ENCODE measurements around the gene ADGRV1. TPM values are rescaled to one million over a fixed set of nuclear protein-coding genes. Genes with fewer than 3 reads are reported as not detected.

ADGRV1 gene
- total RNA-seq, 1 experiment from 2014 or later = 64.8 TPM

DNA sequence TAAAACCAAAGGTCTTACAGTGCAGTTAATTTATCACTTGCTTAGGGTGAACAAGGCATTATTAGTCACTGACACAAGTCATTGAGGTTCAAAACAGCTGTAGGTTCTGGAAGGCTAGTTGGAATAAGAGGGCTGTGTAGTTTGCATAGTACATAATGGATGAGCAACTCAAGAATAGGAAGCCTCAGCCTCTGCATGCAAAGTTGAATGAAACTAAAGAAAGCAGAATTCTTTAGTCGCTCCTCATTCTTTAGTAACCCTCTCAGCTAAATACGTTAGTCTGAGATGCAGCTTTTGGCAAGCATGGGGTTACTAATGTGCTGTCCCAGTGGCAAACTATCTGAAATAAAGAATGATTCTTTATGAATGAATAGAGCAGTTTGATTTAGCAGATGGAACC is 74.2 kb downstream of the ADGRV1 start:
- Mint-ChIP-seq H3K36me3 (ENCODE audit: insufficient read depth in 1 of 3, low read depth in 3 of 3) (peaks cover 11 to 22% (median 15%) of the 10 kb centered on the region in 3 experiments), H3K9me3 (no peaks in the 10 kb centered on the region), H3K4me3 (no peak overlapping the region), H3K27me3 (ENCODE audit: low read depth) (no peaks in the 10 kb centered on the region), H3K4me1 (peaks cover 11 to 12% of the 10 kb centered on the region in 2 experiments), H3K27ac (0 out of 7 replicates have a peak overlapping the region, but pooled peaks of 1 of the 3 experiments have one; percentile 36)
- H3K79me1 ChIP-seq (ENCODE audit: insufficient read depth, low read depth, low read length, poor library complexity, severe bottlenecking) = no peaks in the 10 kb centered on the region
- no peak overlapping the region for H2BK15ac ChIP-seq (ENCODE audit: low read depth, low read length)
- no peak overlapping the region for H3K14ac ChIP-seq (ENCODE audit: insufficient read depth, low read length)
- H4K5ac ChIP-seq (ENCODE audit: insufficient read length, low read depth, low read length) = no peak overlapping the region
- no peak overlapping the region for H3K56ac ChIP-seq (ENCODE audit: insufficient read length, low read depth, low read length)
- H3K9ac ChIP-seq (ENCODE audit: extremely low read depth, insufficient read length, low read length) = no peak overlapping the region
- H3K9me3 ChIP-seq (ENCODE audit: control insufficient read depth, low read depth, low read length) = no peaks in the 10 kb centered on the region
- DNase-seq = no peak
- H2AK5ac ChIP-seq (ENCODE audit: insufficient read length, low read length) = no peak overlapping the region
- no peaks in the 10 kb centered on the region for H3K23me2 ChIP-seq (ENCODE audit: insufficient read length, low read depth, low read length, poor library complexity, severe bottlenecking)
- H3K27ac ChIP-seq (ENCODE audit: insufficient read length, low read depth, low read length) = no peak overlapping the region
- H3K4ac ChIP-seq (ENCODE audit: low read depth, low read length) = no peak overlapping the region
- no peaks in the 10 kb centered on the region for H3K27me3 ChIP-seq (ENCODE audit: insufficient read depth, low read length)
- H3K79me2 ChIP-seq (ENCODE audit: insufficient read depth, low read length) = no peaks in the 10 kb centered on the region
- no peak overlapping the region for H3K18ac ChIP-seq (ENCODE audit: insufficient read length, low read depth, low read length)
- no peak overlapping the region for H4K8ac ChIP-seq (replicated peaks; ENCODE audit: insufficient read length, low read depth, low read length)
- H3K4me2 ChIP-seq (ENCODE audit: insufficient read depth, insufficient read length, low read length) = no peak overlapping the region
- no peaks in the 10 kb centered on the region for H4K20me1 ChIP-seq (ENCODE audit: control insufficient read depth, insufficient read depth, insufficient read length)
- no peak overlapping the region for H2BK20ac ChIP-seq (ENCODE audit: low read depth, low read length, poor library complexity, severe bottlenecking)
- H3K4me1 ChIP-seq (ENCODE audit: insufficient read depth, low read length) = no peaks in the 10 kb centered on the region
- H4K91ac ChIP-seq (ENCODE audit: insufficient read length, low read depth, low read length) = no peak overlapping the region
- H3K23ac ChIP-seq (ENCODE audit: insufficient read length, low read depth, low read length) = no peak overlapping the region
- no peak overlapping the region for H2BK5ac ChIP-seq (ENCODE audit: insufficient read length, low read length)
- no peak overlapping the region for H2BK12ac ChIP-seq (ENCODE audit: insufficient read length, low read depth, low read length)
- TF ChIP-seq, protein P1, sequence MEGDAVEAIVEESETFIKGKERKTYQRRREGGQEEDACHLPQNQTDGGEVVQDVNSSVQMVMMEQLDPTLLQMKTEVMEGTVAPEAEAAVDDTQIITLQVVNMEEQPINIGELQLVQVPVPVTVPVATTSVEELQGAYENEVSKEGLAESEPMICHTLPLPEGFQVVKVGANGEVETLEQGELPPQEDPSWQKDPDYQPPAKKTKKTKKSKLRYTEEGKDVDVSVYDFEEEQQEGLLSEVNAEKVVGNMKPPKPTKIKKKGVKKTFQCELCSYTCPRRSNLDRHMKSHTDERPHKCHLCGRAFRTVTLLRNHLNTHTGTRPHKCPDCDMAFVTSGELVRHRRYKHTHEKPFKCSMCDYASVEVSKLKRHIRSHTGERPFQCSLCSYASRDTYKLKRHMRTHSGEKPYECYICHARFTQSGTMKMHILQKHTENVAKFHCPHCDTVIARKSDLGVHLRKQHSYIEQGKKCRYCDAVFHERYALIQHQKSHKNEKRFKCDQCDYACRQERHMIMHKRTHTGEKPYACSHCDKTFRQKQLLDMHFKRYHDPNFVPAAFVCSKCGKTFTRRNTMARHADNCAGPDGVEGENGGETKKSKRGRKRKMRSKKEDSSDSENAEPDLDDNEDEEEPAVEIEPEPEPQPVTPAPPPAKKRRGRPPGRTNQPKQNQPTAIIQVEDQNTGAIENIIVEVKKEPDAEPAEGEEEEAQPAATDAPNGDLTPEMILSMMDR (conservative IDR thresholded peaks at IDR 0.05) = no peak
- no peak overlapping the region for H3T11ph ChIP-seq (ENCODE audit: low read length)
- no CpG with 5 or more reads among the region's 2 CpGs for WGBS (ENCODE audit: extremely low coverage, insufficient read length, low lambda C conversion rate)
- H2AFZ ChIP-seq (ENCODE audit: low read length) = no peak overlapping the region
- no peak overlapping the region for H2BK120ac ChIP-seq (ENCODE audit: low read depth, low read length, poor library complexity, severe bottlenecking)

Measured in H9 (cell line).